ENCODE measurements around the gene TTLL13.
"Not testable (repeated sequence)": the region's sequence is repeated elsewhere in the genome, so short reads cannot be mapped to it uniquely, and the experiment has no call there.

DNA sequence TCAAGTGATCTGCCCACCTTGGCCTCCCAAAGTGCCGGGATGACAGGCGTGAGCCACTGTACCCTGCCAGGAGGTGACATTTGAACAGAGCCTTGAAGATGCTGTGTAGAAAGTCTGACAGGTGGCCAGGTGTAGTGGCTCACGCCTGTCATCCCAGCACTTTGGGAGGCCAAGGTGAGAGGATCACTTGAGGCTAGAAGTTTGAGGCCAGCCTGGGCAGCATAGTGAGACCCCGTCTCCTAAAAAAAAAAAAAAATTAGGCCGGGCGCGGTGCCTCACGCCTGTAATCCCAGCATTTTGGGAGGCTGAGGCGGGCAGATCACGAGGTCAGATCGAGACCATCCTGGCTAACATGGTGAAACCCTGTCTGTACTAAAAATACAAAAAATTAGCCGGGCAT is 29.1 kb downstream of the TTLL13 start:
- TF ChIP-seq, protein P1, sequence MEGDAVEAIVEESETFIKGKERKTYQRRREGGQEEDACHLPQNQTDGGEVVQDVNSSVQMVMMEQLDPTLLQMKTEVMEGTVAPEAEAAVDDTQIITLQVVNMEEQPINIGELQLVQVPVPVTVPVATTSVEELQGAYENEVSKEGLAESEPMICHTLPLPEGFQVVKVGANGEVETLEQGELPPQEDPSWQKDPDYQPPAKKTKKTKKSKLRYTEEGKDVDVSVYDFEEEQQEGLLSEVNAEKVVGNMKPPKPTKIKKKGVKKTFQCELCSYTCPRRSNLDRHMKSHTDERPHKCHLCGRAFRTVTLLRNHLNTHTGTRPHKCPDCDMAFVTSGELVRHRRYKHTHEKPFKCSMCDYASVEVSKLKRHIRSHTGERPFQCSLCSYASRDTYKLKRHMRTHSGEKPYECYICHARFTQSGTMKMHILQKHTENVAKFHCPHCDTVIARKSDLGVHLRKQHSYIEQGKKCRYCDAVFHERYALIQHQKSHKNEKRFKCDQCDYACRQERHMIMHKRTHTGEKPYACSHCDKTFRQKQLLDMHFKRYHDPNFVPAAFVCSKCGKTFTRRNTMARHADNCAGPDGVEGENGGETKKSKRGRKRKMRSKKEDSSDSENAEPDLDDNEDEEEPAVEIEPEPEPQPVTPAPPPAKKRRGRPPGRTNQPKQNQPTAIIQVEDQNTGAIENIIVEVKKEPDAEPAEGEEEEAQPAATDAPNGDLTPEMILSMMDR (IDR thresholded peaks at IDR 0.05; ENCODE audit: control extremely low read depth in 1 of 3, insufficient read depth in 1 of 3, low read depth in 1 of 3, low read length in 3 of 3), result not testable (repeated sequence)
- not testable (repeated sequence) for TF ChIP-seq POLR2A (IDR thresholded peaks at IDR 0.05; ENCODE audit: control extremely low read depth in 1 of 2, low read depth in 2 of 2, low read length in 2 of 2); RAD21 (IDR thresholded peaks at IDR 0.05 in 1 of 2, conservative IDR thresholded peaks at IDR 0.05 in 1 of 2; ENCODE audit: low read depth in 2 of 2, low read length in 2 of 2); CEBPB (IDR thresholded peaks at IDR 0.05; ENCODE audit: low read depth, low read length); SIN3A (conservative IDR thresholded peaks at IDR 0.05 in 1 of 2, IDR thresholded peaks at IDR 0.05 in 1 of 2; ENCODE audit: low read depth in 1 of 2, low read length in 2 of 2); EZH2 (IDR thresholded peaks at IDR 0.05; ENCODE audit: low read depth, low read length, severe bottlenecking); SRF (IDR thresholded peaks at IDR 0.05; ENCODE audit: low read depth, low read length); EP300 (IDR thresholded peaks at IDR 0.05; ENCODE audit: borderline replicate concordance in 1 of 2, low read depth in 2 of 2, low read length in 2 of 2); RBBP5 (IDR thresholded peaks at IDR 0.05; ENCODE audit: borderline replicate concordance, low read depth, low read length)
- TF ChIP-seq, protein P2, sequence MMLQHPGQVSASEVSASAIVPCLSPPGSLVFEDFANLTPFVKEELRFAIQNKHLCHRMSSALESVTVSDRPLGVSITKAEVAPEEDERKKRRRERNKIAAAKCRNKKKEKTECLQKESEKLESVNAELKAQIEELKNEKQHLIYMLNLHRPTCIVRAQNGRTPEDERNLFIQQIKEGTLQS (IDR thresholded peaks at IDR 0.05; ENCODE audit: insufficient read depth, low read depth, low read length), result not testable (repeated sequence)
